ENCODE measurements around the gene ADCYAP1R1. TPM values are rescaled to one million over a fixed set of nuclear protein-coding genes. Genes with fewer than 3 reads are reported as not detected.

Gene ADCYAP1R1
- polyA plus RNA-seq, 1 donor from 2014 or later: 8.6 TPM

GRCh38 chr7:31101544-31101943 is 49.4 kb downstream of the ADCYAP1R1 start:
- no peak for TF ChIP-seq POLR2AphosphoS5 (IDR thresholded peaks at IDR 0.05)
- Histone ChIP-seq H4K20me1 (ENCODE audit: insufficient read depth) (no peaks in the 10 kb centered on the region), H3K9me3 (ENCODE audit: low read length) (no peaks in the 10 kb centered on the region), H3K9ac (ENCODE audit: low read length) (no peak overlapping the region), H3F3A (ENCODE audit: insufficient read depth, low read length, poor library complexity, severe bottlenecking) (no peaks in the 10 kb centered on the region), H3K4me2 (ENCODE audit: low read length) (no peak overlapping the region), H3K79me2 (replicated peaks; ENCODE audit: insufficient read depth, low read length) (no peaks in the 10 kb centered on the region), H2AFZ (ENCODE audit: low read depth, low read length) (no peak overlapping the region), H3K27me3 (ENCODE audit: insufficient read depth, low read depth, low read length) (no peaks in the 10 kb centered on the region), H3K9me2 (ENCODE audit: insufficient read depth, low read length) (no peaks in the 10 kb centered on the region), H3K4me3 (ENCODE audit: low read length) (no peak overlapping the region), H3K36me3 (ENCODE audit: insufficient read depth, low read length) (no peaks in the 10 kb centered on the region), H3K27ac (ENCODE audit: low read length) (no peak overlapping the region)

- H3K27me3 ChIP-seq (ENCODE audit: insufficient read depth, low read depth, low read length): no peaks in the 10 kb centered on the region
- H3K27ac ChIP-seq (ENCODE audit: low read length): no peak overlapping the region
- no peak overlapping the region for H3K4me2 ChIP-seq (ENCODE audit: low read length)
- H2AFZ ChIP-seq (ENCODE audit: low read depth, low read length): no peak overlapping the region
- no peak overlapping the region for H3K4me3 ChIP-seq (ENCODE audit: low read length)
- H3K79me2 ChIP-seq (replicated peaks; ENCODE audit: insufficient read depth, low read length): no peaks in the 10 kb centered on the region
- no peaks in the 10 kb centered on the region for H3F3A ChIP-seq (ENCODE audit: insufficient read depth, low read length, poor library complexity, severe bottlenecking)
- H3K36me3 ChIP-seq (ENCODE audit: insufficient read depth, low read length): no peaks in the 10 kb centered on the region
- no peaks in the 10 kb centered on the region for H4K20me1 ChIP-seq (ENCODE audit: insufficient read depth)
- no peaks in the 10 kb centered on the region for H3K9me2 ChIP-seq (ENCODE audit: insufficient read depth, low read length)
- TF ChIP-seq EP300 (conservative IDR thresholded peaks at IDR 0.05; ENCODE audit: poor library complexity, severe bottlenecking) (no peak), TAF1 (IDR thresholded peaks at IDR 0.05; ENCODE audit: low read depth) (no peak), MXI1 (conservative IDR thresholded peaks at IDR 0.05; ENCODE audit: poor library complexity, severe bottlenecking) (no peak), CTCF (IDR thresholded peaks at IDR 0.05; ENCODE audit: poor library complexity, severe bottlenecking) (no peak)
- no peaks in the 10 kb centered on the region for H3K9me3 ChIP-seq (ENCODE audit: low read length)
- H3K9ac ChIP-seq (ENCODE audit: low read length): no peak overlapping the region
Measured at GRCh38 chr7:31102151-31102972, 50.3 kb downstream of the ADCYAP1R1 start.

- Histone ChIP-seq H3K9ac (ENCODE audit: low read length) (no peak overlapping the region), H3F3A (ENCODE audit: insufficient read depth, low read length, poor library complexity, severe bottlenecking) (no peaks in the 10 kb centered on the region), H3K9me3 (ENCODE audit: low read length) (no peaks in the 10 kb centered on the region), H3K27me3 (ENCODE audit: insufficient read depth, low read depth, low read length) (no peaks in the 10 kb centered on the region), H3K36me3 (ENCODE audit: insufficient read depth, low read length) (peaks cover 5% of the 10 kb centered on the region), H2AFZ (ENCODE audit: low read depth, low read length) (no peak overlapping the region), H3K27ac (ENCODE audit: low read length) (no peak overlapping the region), H3K4me2 (ENCODE audit: low read length) (no peak overlapping the region), H4K20me1 (ENCODE audit: insufficient read depth) (no peaks in the 10 kb centered on the region), H3K9me2 (ENCODE audit: insufficient read depth, low read length) (no peaks in the 10 kb centered on the region), H3K79me2 (replicated peaks; ENCODE audit: insufficient read depth, low read length) (no peaks in the 10 kb centered on the region), H3K4me3 (ENCODE audit: low read length) (no peak overlapping the region)
- no peak for TF ChIP-seq REST (IDR thresholded peaks at IDR 0.05; ENCODE audit: borderline replicate concordance)
- no peak for TF ChIP-seq RAD21 (conservative IDR thresholded peaks at IDR 0.05)
- no peak for TF ChIP-seq MXI1 (conservative IDR thresholded peaks at IDR 0.05; ENCODE audit: poor library complexity, severe bottlenecking)
- TF ChIP-seq SMC3 (conservative IDR thresholded peaks at IDR 0.05; ENCODE audit: poor library complexity): no peak
- TF ChIP-seq TAF1 (IDR thresholded peaks at IDR 0.05; ENCODE audit: low read depth): no peak
- no peak for TF ChIP-seq EP300 (conservative IDR thresholded peaks at IDR 0.05; ENCODE audit: poor library complexity, severe bottlenecking)
- TF ChIP-seq CTCF (IDR thresholded peaks at IDR 0.05; ENCODE audit: poor library complexity, severe bottlenecking): no peak
- no peak for TF ChIP-seq POLR2AphosphoS5 (IDR thresholded peaks at IDR 0.05)
- no peak for TF ChIP-seq EZH2 (IDR thresholded peaks at IDR 0.05; ENCODE audit: borderline replicate concordance, insufficient read depth, low read length, poor library complexity, severe bottlenecking)
Measured at GRCh38 chr7:31102973-31103850, 51.1 kb downstream of the ADCYAP1R1 start.

All from neural cell (in vitro differentiated cells).